ENCODE measurements around the gene AKAP13. TPM values are rescaled to one million over a fixed set of nuclear protein-coding genes. Genes with fewer than 3 reads are reported as not detected.

AKAP13 gene
- total RNA-seq, 1 experiment from 2014 or later = 54.5 TPM

DNA sequence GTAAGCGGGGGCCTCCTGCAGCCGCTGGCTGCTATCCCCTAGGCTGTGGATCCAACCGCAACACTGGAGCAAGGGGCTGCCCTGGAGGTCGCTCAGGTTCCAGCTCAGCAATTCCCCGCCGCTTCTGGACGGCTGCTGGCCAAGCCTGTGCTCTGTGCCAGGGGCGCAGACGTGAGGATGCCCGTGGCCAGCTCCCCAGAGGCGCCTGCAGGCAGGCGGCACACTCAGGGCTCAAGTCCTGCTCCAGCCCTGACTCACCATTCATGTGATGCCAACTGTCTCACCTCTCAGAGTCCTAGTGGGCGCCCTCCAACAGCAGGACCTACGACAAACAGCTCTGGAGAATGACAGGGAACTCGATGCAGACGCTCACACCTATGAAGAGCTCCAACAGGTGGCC, 382.8 kb downstream of the AKAP13 start:
- ChIA-PET CTCF (no interaction called here), POLR2A (ENCODE audit: low non-redundant PET) (no interaction called here)

GRCh38 chr15:85763673-85764633, 383.6 kb downstream of the AKAP13 start:
- Histone ChIP-seq H3K9me3 (ENCODE audit: low read depth, low read length, poor library complexity, severe bottlenecking) (no peaks in the 10 kb centered on the region), H3K4me3 (ENCODE audit: low read depth, low read length, poor library complexity, severe bottlenecking) (no peak overlapping the region), H3K27me3 (replicated peaks; ENCODE audit: insufficient read depth, low read depth, low read length, poor library complexity) (no peaks in the 10 kb centered on the region), H3K27ac (ENCODE audit: low read depth, low read length, poor library complexity, severe bottlenecking) (no peak overlapping the region), H3K36me3 (ENCODE audit: insufficient read depth, low read length, poor library complexity, severe bottlenecking) (no peaks in the 10 kb centered on the region), H3K4me1 (ENCODE audit: insufficient read depth, low read length, poor library complexity, severe bottlenecking) (no peaks in the 10 kb centered on the region)
- intact Hi-C loops (cut with micrococcal nuclease; ENCODE audit: unreplicated experiment) = no loop called here
- CTCF ChIA-PET = no interaction called here
- POLR2A ChIA-PET (ENCODE audit: low non-redundant PET) = no interaction called here
- TF ChIP-seq CTCF (conservative IDR thresholded peaks at IDR 0.05; ENCODE audit: low read depth, low read length) = no peak
- no peak for DNase-seq (ENCODE audit: low spot score)
- no TSS peak for BruUV-seq (replicated peaks)

More for the DNA sequence above, 382.8 kb downstream of the AKAP13 start:
- no peak for DNase-seq (ENCODE audit: low spot score)
- Histone ChIP-seq H3K4me1 (ENCODE audit: insufficient read depth, low read length, poor library complexity, severe bottlenecking) (no peaks in the 10 kb centered on the region), H3K27me3 (replicated peaks; ENCODE audit: insufficient read depth, low read depth, low read length, poor library complexity) (no peaks in the 10 kb centered on the region), H3K4me3 (ENCODE audit: low read depth, low read length, poor library complexity, severe bottlenecking) (no peak overlapping the region), H3K9me3 (ENCODE audit: low read depth, low read length, poor library complexity, severe bottlenecking) (no peaks in the 10 kb centered on the region), H3K27ac (ENCODE audit: low read depth, low read length, poor library complexity, severe bottlenecking) (no peak overlapping the region), H3K36me3 (ENCODE audit: insufficient read depth, low read length, poor library complexity, severe bottlenecking) (no peaks in the 10 kb centered on the region)
- no TSS peak for BruUV-seq (replicated peaks)
- TF ChIP-seq EZH2 (IDR thresholded peaks at IDR 0.05; ENCODE audit: borderline replicate concordance, low read depth, low read length, poor library complexity, severe bottlenecking) = no peak
- no peak for TF ChIP-seq CTCF (conservative IDR thresholded peaks at IDR 0.05; ENCODE audit: low read depth, low read length)
- intact Hi-C loops (cut with micrococcal nuclease; ENCODE audit: unreplicated experiment) = no loop called here

DNA sequence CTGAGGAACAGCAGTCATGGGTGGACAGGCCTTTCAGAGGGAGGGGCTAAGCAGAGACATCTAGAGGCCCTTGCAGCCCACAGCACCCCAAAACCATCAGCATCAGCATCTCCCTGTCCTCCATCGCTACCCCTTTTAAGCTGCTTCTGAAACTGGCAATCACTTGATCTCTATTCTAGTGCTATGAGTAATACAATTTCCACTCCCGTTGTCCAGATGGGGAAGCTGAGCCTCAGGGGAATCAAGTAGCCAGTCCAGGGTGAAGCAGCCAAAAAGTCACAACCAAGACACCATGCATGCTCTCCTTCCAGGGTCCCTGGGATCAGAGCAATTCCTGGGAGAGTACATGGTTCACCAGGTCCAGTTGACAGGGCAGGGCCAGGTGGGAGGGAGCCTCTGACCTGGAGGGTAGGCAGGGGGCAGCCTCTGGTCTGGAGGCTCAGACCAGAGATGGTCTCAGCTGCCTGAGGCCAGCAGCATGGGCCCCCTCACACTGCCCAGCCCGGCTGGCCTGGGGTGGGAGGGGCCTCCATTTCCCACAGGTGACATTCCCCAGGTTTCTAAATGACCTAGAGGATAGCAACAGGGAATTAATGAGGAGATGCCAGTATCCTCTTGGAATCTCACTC, 384.4 kb downstream of the AKAP13 start:
- BruUV-seq (replicated peaks) = no TSS peak
- Histone ChIP-seq H3K9me3 (ENCODE audit: low read depth, low read length, poor library complexity, severe bottlenecking) (no peaks in the 10 kb centered on the region), H3K4me1 (ENCODE audit: insufficient read depth, low read length, poor library complexity, severe bottlenecking) (no peaks in the 10 kb centered on the region), H3K27ac (ENCODE audit: low read depth, low read length, poor library complexity, severe bottlenecking) (no peak overlapping the region), H3K4me3 (ENCODE audit: low read depth, low read length, poor library complexity, severe bottlenecking) (no peak overlapping the region), H3K27me3 (replicated peaks; ENCODE audit: insufficient read depth, low read depth, low read length, poor library complexity) (no peaks in the 10 kb centered on the region), H3K36me3 (ENCODE audit: insufficient read depth, low read length, poor library complexity, severe bottlenecking) (no peaks in the 10 kb centered on the region)
- TF ChIP-seq CTCF (conservative IDR thresholded peaks at IDR 0.05; ENCODE audit: low read depth, low read length) = no peak
- TF ChIP-seq EZH2 (IDR thresholded peaks at IDR 0.05; ENCODE audit: borderline replicate concordance, low read depth, low read length, poor library complexity, severe bottlenecking) = no peak
- ChIA-PET POLR2A (ENCODE audit: low non-redundant PET) (no interaction called here), CTCF (interaction anchor here (0.7 kb wide), 1 partner anchor 23 kb away, joined by 7 read pairs; no protein-coding TSS in a partner anchor)
- intact Hi-C loops (cut with micrococcal nuclease; ENCODE audit: unreplicated experiment) = no loop called here
- DNase-seq (ENCODE audit: low spot score) = no peak

All from A673 (cell line).